AG04450 (cell line): Measurements from ENCODE around the gene GLIS1. TPM values are rescaled to one million over a fixed set of nuclear protein-coding genes. Genes with fewer than 3 reads are reported as not detected.

Experiments used
- CTCF ChIA-PET: fragments of 300-600, 350-600 bp; formaldehyde crosslinking; extraction: SDS; loops from one replicate; lab custom pipeline; 2022; ENCODE audit warnings: antibody characterized with exemption, inconsistent platforms; lab: Charles Lee
- POLR2A ChIA-PET: fragments of 350-600 bp; formaldehyde crosslinking; extraction: SDS; loops from one replicate; lab custom pipeline; 2021; ENCODE audit warnings: antibody characterized with exemption, inconsistent platforms; lab: Yijun Ruan, JAX
- DNase-seq: peaks from one replicate; pipeline ENCODE4 v3.0.0-alpha.2; 2011; ENCODE audit warnings: low read depth, low spot score
- H3K27ac ChIP-seq: one replicate; pipeline ENCODE4 v1.5.1; 2012; ENCODE audit warnings: low read depth, low read length, control low read depth
- H3K27me3 ChIP-seq: one replicate; pipeline ENCODE4 v1.6.0; 2012; ENCODE audit warnings: low read length; ENCODE audit not compliant: control insufficient read depth, insufficient read depth
- H3K4me3 ChIP-seq: 2 replicates; pipeline ENCODE4 v1.5.1; 2011; ENCODE audit warnings: mild to moderate bottlenecking, low read depth, low read length, control low read depth
- H3K9me3 ChIP-seq: 2 replicates; pipeline ENCODE4 v1.5.1; 2012; ENCODE audit warnings: low read length; ENCODE audit not compliant: control insufficient read depth, insufficient read depth
- CTCF ChIP-seq: IDR thresholded peaks from 2 replicates; pipeline ENCODE4 v1.5.1; 2011; ENCODE audit warnings: low read depth, low read length, control low read depth, inconsistent platforms
- polyA plus RNA-seq: library from polyadenylated mRNA; depleted of rRNA; stranded (reverse); fragments of >200 nt; gene quantifications from 2 replicates; pipeline ENCODE4 v1.2.3, GENCODE V29; 2011

The GLIS1 gene
- polyA plus RNA-seq, 1 experiment: 0.77 TPM

- no peak for DNase-seq
- ChIA-PET CTCF (interaction anchor here (0.8 kb wide), 1 partner anchor 22 kb away, joined by 3 read pairs; no protein-coding TSS in a partner anchor), POLR2A (interaction anchor here (0.6 kb wide), 1 partner anchor 275 kb away, joined by 3 read pairs; no protein-coding TSS in a partner anchor)
Observed at GRCh38 chr1:53507116-53507820, 231.7 kb downstream of the GLIS1 start.

GRCh38 chr1:53506355-53507050, 232.5 kb downstream of the GLIS1 start:
- H3K9me3 ChIP-seq: no peaks in the 10 kb centered on the region; the same call in 1 of the 2 replicates
- TF ChIP-seq CTCF: no peak
- no peak overlapping the region for H3K4me3 ChIP-seq
- CTCF ChIA-PET: no interaction called here
- DNase-seq: no peak
- POLR2A ChIA-PET: no interaction called here
- H3K27me3 ChIP-seq: no peaks in the 10 kb centered on the region
- H3K27ac ChIP-seq: no peak overlapping the region

More at GRCh38 chr1:53507116-53507820, 231.7 kb downstream of the GLIS1 start:
- Histone ChIP-seq H3K27ac (no peak overlapping the region), H3K4me3 (no peak overlapping the region), H3K27me3 (no peaks in the 10 kb centered on the region), H3K9me3 (no peaks in the 10 kb centered on the region; the same call in 1 of the 2 replicates)
- TF ChIP-seq CTCF: no peak

- POLR2A ChIA-PET: no interaction called here
- CTCF ChIA-PET: no interaction called here
Observed at GRCh38 chr1:53505891-53506290, 233.1 kb downstream of the GLIS1 start.

GRCh38 chr1:53505401-53505800, 233.6 kb downstream of the GLIS1 start:
- H3K4me3 ChIP-seq: no peak overlapping the region
- H3K27me3 ChIP-seq: peaks cover 5% of the 10 kb centered on the region
- TF ChIP-seq CTCF: no peak
- ChIA-PET CTCF (no interaction called here), POLR2A (no interaction called here)
- H3K9me3 ChIP-seq: no peaks in the 10 kb centered on the region; the same call in 1 of the 2 replicates
- no peak overlapping the region for H3K27ac ChIP-seq
- no peak for DNase-seq

More at GRCh38 chr1:53505891-53506290, 233.1 kb downstream of the GLIS1 start:
- Histone ChIP-seq H3K4me3 (no peak overlapping the region), H3K27me3 (peaks cover 5% of the 10 kb centered on the region), H3K27ac (no peak overlapping the region), H3K9me3 (no peaks in the 10 kb centered on the region; the same call in 1 of the 2 replicates)
- no peak for TF ChIP-seq CTCF
- DNase-seq: no peak

- Histone ChIP-seq H3K27me3 (peaks cover 5% of the 10 kb centered on the region), H3K9me3 (no peaks in the 10 kb centered on the region; the same call in 1 of the 2 replicates), H3K4me3 (no peak overlapping the region), H3K27ac (no peak overlapping the region)
- no peak for TF ChIP-seq CTCF
- ChIA-PET CTCF (no interaction called here), POLR2A (no interaction called here)
- no peak for DNase-seq
Observed at GRCh38 chr1:53504901-53505300, 234.1 kb downstream of the GLIS1 start.
